ENCODE data around the gene YJEFN3.
A peak's percentile ranks its signal among the peaks of the same experiment; 100 is the strongest.

YJEFN3 gene

GRCh38 chr19:19531951-19532805 is 3.5 kb downstream of the YJEFN3 start:
- Histone ChIP-seq H3K9me3 (ENCODE audit: low read length) (no peaks in the 10 kb centered on the region), H3K27ac (ENCODE audit: low read depth, low read length, poor library complexity, severe bottlenecking) (no peak overlapping the region), H3F3A (ENCODE audit: insufficient read depth, low read length) (no peaks in the 10 kb centered on the region; the same call in 1 of the 2 replicates), H2AFZ (ENCODE audit: low read length) (no peak overlapping the region), H4K20me1 (ENCODE audit: insufficient read depth, low read length) (no peaks in the 10 kb centered on the region), H3K79me2 (ENCODE audit: insufficient read depth, low read length) (no peaks in the 10 kb centered on the region), H3K4me3 (ENCODE audit: low read depth, low read length, poor library complexity, severe bottlenecking) (no peak overlapping the region), H3K9me2 (ENCODE audit: low read depth, low read length) (no peaks in the 10 kb centered on the region), H3K4me2 (ENCODE audit: low read length) (no peak overlapping the region), H3K9ac (ENCODE audit: low read length) (no peak overlapping the region), H3K36me3 (ENCODE audit: insufficient read depth, low read length) (peaks cover 24% of the 10 kb centered on the region), H3K27me3 (ENCODE audit: insufficient read depth, low read length) (no peaks in the 10 kb centered on the region), H3K4me1 (ENCODE audit: insufficient read depth, low read length, severe bottlenecking) (peaks cover 8% of the 10 kb centered on the region)
- TF ChIP-seq CTCF (IDR thresholded peaks at IDR 0.05; ENCODE audit: low read length) (peak; percentile 97), EZH2 (IDR thresholded peaks at IDR 0.05; ENCODE audit: borderline replicate concordance, low read length) (no peak)

DNA sequence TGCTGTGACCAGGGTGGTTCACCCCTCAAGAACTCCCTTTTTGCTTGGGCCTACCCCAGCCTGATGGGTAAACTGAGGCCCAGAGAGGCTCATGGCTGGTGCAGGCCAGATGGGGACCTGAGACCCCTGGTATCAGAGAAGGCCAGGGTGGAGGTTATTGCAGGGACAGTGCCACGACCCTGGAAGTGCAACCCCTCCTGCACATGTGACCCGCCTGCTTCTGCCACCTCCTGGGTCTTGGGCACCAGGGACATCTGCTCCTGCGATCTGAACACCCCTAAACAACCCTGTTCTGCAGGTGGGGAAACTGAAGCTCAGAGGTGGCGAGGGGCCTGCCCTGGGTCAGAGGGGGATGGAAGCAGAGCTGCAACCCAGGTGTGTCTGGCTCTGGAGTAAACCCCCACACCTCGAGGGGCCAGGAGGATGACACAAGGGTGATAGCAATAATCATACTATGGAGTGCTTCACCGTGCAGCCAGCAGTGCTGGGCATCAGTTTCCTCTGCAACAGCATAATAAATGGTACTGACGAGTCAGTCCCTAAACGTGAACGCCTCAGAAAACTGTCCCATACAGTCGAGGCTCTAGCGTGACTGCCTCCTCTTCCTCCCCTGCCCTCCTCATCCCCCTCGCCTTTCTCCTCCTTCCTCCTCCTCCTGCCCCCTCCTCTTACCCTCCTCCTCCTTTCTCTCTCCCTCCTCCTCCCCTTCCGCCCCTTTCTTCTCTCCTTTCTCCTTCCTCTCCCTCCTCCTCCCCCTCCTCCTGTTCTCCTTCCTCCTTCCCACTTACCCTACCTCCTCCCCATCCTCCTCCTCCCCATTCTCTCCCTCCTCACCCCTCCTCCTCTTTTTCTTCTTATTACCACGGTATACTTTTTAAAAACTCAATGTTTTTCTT is 4.3 kb downstream of the YJEFN3 start:
- no peak overlapping the region for H3K9ac ChIP-seq (ENCODE audit: low read length)
- no peak overlapping the region for H3K4me2 ChIP-seq (ENCODE audit: low read length)

More for the DNA sequence above, 4.3 kb downstream of the YJEFN3 start:
- TF ChIP-seq EZH2 (IDR thresholded peaks at IDR 0.05; ENCODE audit: borderline replicate concordance, low read length): no peak
- no peak for TF ChIP-seq CTCF (IDR thresholded peaks at IDR 0.05; ENCODE audit: low read length)
- Histone ChIP-seq H3F3A (ENCODE audit: insufficient read depth, low read length) (no peaks in the 10 kb centered on the region; the same call in 1 of the 2 replicates), H3K9me3 (ENCODE audit: low read length) (no peaks in the 10 kb centered on the region), H3K27me3 (ENCODE audit: insufficient read depth, low read length) (no peaks in the 10 kb centered on the region), H4K20me1 (ENCODE audit: insufficient read depth, low read length) (no peaks in the 10 kb centered on the region), H3K27ac (ENCODE audit: low read depth, low read length, poor library complexity, severe bottlenecking) (no peak overlapping the region), H2AFZ (ENCODE audit: low read length) (no peak overlapping the region), H3K36me3 (ENCODE audit: insufficient read depth, low read length) (peaks cover 16% of the 10 kb centered on the region), H3K9me2 (ENCODE audit: low read depth, low read length) (no peaks in the 10 kb centered on the region), H3K4me3 (ENCODE audit: low read depth, low read length, poor library complexity, severe bottlenecking) (no peak overlapping the region), H3K4me1 (ENCODE audit: insufficient read depth, low read length, severe bottlenecking) (peaks cover 9% of the 10 kb centered on the region), H3K79me2 (ENCODE audit: insufficient read depth, low read length) (no peaks in the 10 kb centered on the region)

Measured in OCI-LY1 (cell line).